ENCODE measurements around the gene GRM8.

- TF ChIP-seq YY1 (IDR thresholded peaks at IDR 0.05) (no peak), CTCF (IDR thresholded peaks at IDR 0.05; ENCODE audit: low read depth, low read length, missing input control) (no peak), NR2F2 (IDR thresholded peaks at IDR 0.05) (no peak), TAF1 (conservative IDR thresholded peaks at IDR 0.05) (no peak), SP1 (IDR thresholded peaks at IDR 0.05) (no peak), ZBTB33 (IDR thresholded peaks at IDR 0.05) (no peak)
Measured at GRCh38 chr7:126973066-126973465, 279.7 kb downstream of the GRM8 start.
